Adrenal gland (tissue), 5 donors: ENCODE results near the gene TFR2.
"Not testable (repeated sequence)": the region's sequence is repeated elsewhere in the genome, so short reads cannot be mapped to it uniquely, and the experiment has no call there.

Experiments
- POLR2A ChIP-seq, 2 donors: fragments of 450-650 bp; IDR thresholded peaks; one replicate each; pipeline ENCODE4 v1.6.1; 2017; ENCODE audit warnings: antibody characterized with exemption in 2 of 2, mild to moderate bottlenecking in 2 of 2, moderate library complexity in 1 of 2
- TF ChIP-seq, protein P1 (sequence below), 6 experiments: fragments of 450-650 bp in 4 of 6; fragments of 200-600 bp in 2 of 6; sonication (generic) in 1 of 6; IDR thresholded peaks; 1 replicate in 5 of 6; 2 replicates in 1 of 6; pipeline versions ENCODE4 v1.5.1 to v1.8.0; 2016 to 2021; ENCODE audit warnings: antibody characterized with exemption in 6 of 6, mild to moderate bottlenecking in 2 of 6, moderate library complexity in 1 of 6
- donor health status: DM: no; HTN: no; CAD: no.

DNA sequence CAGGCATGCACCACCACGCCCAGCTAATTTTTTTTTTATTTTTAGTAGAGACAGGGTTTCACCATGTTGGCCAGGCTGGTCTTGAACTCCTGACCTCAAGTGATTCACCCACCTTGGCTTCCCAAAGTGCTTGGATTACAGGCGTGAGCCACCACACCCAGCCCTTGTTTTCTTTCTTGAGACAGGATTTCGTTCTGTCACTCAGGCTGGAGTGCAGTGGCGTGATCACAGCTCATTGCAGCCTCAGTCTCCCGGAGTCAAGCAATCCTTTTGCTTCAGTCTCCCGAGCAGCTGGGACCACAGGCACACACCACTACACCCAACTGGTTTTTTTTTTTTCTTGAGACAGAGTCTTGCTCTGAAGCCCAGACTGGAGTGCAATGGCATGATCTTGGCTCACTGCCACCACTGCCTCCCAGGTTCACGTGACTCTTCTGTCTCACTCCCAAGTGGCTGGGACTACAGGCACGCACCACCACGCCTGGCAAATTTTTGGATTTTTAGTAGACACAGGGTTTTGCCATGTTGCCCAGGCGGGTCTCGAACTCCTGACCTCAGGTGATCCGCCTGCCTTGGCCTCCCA lies 20.9 kb upstream of the TFR2 start:
- TF ChIP-seq, protein P1, sequence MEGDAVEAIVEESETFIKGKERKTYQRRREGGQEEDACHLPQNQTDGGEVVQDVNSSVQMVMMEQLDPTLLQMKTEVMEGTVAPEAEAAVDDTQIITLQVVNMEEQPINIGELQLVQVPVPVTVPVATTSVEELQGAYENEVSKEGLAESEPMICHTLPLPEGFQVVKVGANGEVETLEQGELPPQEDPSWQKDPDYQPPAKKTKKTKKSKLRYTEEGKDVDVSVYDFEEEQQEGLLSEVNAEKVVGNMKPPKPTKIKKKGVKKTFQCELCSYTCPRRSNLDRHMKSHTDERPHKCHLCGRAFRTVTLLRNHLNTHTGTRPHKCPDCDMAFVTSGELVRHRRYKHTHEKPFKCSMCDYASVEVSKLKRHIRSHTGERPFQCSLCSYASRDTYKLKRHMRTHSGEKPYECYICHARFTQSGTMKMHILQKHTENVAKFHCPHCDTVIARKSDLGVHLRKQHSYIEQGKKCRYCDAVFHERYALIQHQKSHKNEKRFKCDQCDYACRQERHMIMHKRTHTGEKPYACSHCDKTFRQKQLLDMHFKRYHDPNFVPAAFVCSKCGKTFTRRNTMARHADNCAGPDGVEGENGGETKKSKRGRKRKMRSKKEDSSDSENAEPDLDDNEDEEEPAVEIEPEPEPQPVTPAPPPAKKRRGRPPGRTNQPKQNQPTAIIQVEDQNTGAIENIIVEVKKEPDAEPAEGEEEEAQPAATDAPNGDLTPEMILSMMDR (IDR thresholded peaks at IDR 0.05): not testable (repeated sequence)
- not testable (repeated sequence) for TF ChIP-seq POLR2A (IDR thresholded peaks at IDR 0.05)
